ENCODE data around the gene TULP1. TPM values are rescaled to one million over a fixed set of nuclear protein-coding genes. Genes with fewer than 3 reads are reported as not detected.

Gene TULP1
- total RNA-seq, 4 donors from 2014 or later, result not detected

GRCh38 chr6:35554811-35555210 lies 42.1 kb upstream of the TULP1 start:
- DNase-seq, result no peak
- Histone ChIP-seq H3K4me3 (no peak overlapping the region), H3K4me1 (no peaks in the 10 kb centered on the region), H3K9me3 (no peaks in the 10 kb centered on the region), H3K36me3 (no peaks in the 10 kb centered on the region), H3K27ac (no peak overlapping the region), H3K27me3 (no peaks in the 10 kb centered on the region)
- in situ Hi-C loops (cut with MboI; ENCODE audit: low sequenced_read_pairs in 4 of 4), result no loop called here
- no peak for ATAC-seq
- TF ChIP-seq POLR2A (IDR thresholded peaks at IDR 0.05) (no peak), CTCF (IDR thresholded peaks at IDR 0.05 in 4 of 5, conservative IDR thresholded peaks at IDR 0.05 in 1 of 5) (no peak)
- intact Hi-C loops (cut with DNase I; ENCODE audit: low total_unique reads), result no loop called here

GRCh38 chr6:35553315-35553714 lies 40.6 kb upstream of the TULP1 start:
- TF ChIP-seq CTCF (IDR thresholded peaks at IDR 0.05 in 4 of 5, conservative IDR thresholded peaks at IDR 0.05 in 1 of 5), result no peak
- no peak for TF ChIP-seq POLR2A (IDR thresholded peaks at IDR 0.05)
- peak in 1 of 2 donors; percentile 2 for ATAC-seq
- Histone ChIP-seq H3K4me1 (no peaks in the 10 kb centered on the region), H3K36me3 (no peaks in the 10 kb centered on the region), H3K4me3 (no peak overlapping the region), H3K27ac (no peak overlapping the region), H3K27me3 (no peaks in the 10 kb centered on the region), H3K9me3 (no peaks in the 10 kb centered on the region)
- in situ Hi-C loops (cut with MboI; ENCODE audit: low sequenced_read_pairs in 4 of 4) (no loop called here), intact Hi-C loops (cut with DNase I; ENCODE audit: low total_unique reads) (no loop called here)
- DNase-seq, result no peak

- TF ChIP-seq POLR2A (IDR thresholded peaks at IDR 0.05) (no peak), CTCF (IDR thresholded peaks at IDR 0.05 in 4 of 5, conservative IDR thresholded peaks at IDR 0.05 in 1 of 5) (peak; percentile 27 to 58 (median 48))
- in situ Hi-C loops (cut with MboI; ENCODE audit: low sequenced_read_pairs in 4 of 4) (no loop called here), intact Hi-C loops (cut with DNase I; ENCODE audit: low total_unique reads) (no loop called here)
- Histone ChIP-seq H3K36me3 (no peaks in the 10 kb centered on the region), H3K9me3 (no peaks in the 10 kb centered on the region), H3K4me3 (no peak overlapping the region), H3K27me3 (no peaks in the 10 kb centered on the region), H3K4me1 (no peaks in the 10 kb centered on the region), H3K27ac (no peak overlapping the region)
- DNase-seq (no peak), ATAC-seq (no peak)
Observed at GRCh38 chr6:35552285-35552917, 39.7 kb upstream of the TULP1 start.

DNA sequence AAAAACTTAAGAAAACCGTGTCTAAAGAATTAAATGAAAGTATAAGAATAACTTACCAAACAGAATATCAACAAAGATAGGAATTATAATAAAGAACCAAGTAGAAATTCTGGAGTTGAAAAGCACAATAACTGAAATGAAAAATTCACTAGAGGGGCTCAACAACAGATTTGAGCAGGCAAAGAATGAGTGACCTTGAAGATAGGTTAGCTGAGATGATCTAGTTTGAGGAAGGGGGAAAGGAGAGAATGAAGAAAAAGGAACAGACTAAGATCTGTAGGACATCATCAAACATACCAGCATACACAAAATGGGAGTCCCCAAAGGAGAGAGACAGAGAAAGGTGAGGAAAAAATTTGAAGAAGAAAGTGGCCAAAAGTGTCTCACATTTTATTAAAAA lies 37.7 kb upstream of the TULP1 start:
- no peak for TF ChIP-seq CTCF (IDR thresholded peaks at IDR 0.05 in 4 of 5, conservative IDR thresholded peaks at IDR 0.05 in 1 of 5)
- TF ChIP-seq POLR2A (IDR thresholded peaks at IDR 0.05), result no peak
- Histone ChIP-seq H3K27ac (no peak overlapping the region), H3K4me3 (no peak overlapping the region), H3K27me3 (no peaks in the 10 kb centered on the region), H3K36me3 (no peaks in the 10 kb centered on the region), H3K9me3 (no peaks in the 10 kb centered on the region), H3K4me1 (no peaks in the 10 kb centered on the region)
- DNase-seq, result no peak
- in situ Hi-C loops (cut with MboI; ENCODE audit: low sequenced_read_pairs in 4 of 4), result no loop called here
- no peak for ATAC-seq
- intact Hi-C loops (cut with DNase I; ENCODE audit: low total_unique reads), result no loop called here

- Histone ChIP-seq H3K36me3 (no peaks in the 10 kb centered on the region), H3K27ac (no peak overlapping the region), H3K9me3 (no peaks in the 10 kb centered on the region), H3K4me1 (no peaks in the 10 kb centered on the region), H3K4me3 (no peak overlapping the region), H3K27me3 (no peaks in the 10 kb centered on the region)
- intact Hi-C loops (cut with DNase I; ENCODE audit: low total_unique reads) (no loop called here), in situ Hi-C loops (cut with MboI; ENCODE audit: low sequenced_read_pairs in 4 of 4) (no loop called here)
- ATAC-seq (no peak), DNase-seq (no peak)
- TF ChIP-seq CTCF (IDR thresholded peaks at IDR 0.05 in 4 of 5, conservative IDR thresholded peaks at IDR 0.05 in 1 of 5), result no peak
- TF ChIP-seq POLR2A (IDR thresholded peaks at IDR 0.05), result no peak
Observed at GRCh38 chr6:35547676-35548075, 35.0 kb upstream of the TULP1 start.

All from gastrocnemius medialis (tissue), 4 donors.